HG03565 (cell line): ENCODE measurements around the gene GRAMD2B.
"Not testable (repeated sequence)": the region's sequence is repeated elsewhere in the genome, so short reads cannot be mapped to it uniquely, and the experiment has no call there.

Source experiments
- ATAC-seq: cut with Tn5 transposase; IDR thresholded peaks from one replicate; pipeline ENCODE4 v1.9.1; 2021; ENCODE audit warnings: mild to moderate bottlenecking, moderate library complexity; ENCODE audit not compliant: unreplicated experiment

Gene GRAMD2B

DNA sequence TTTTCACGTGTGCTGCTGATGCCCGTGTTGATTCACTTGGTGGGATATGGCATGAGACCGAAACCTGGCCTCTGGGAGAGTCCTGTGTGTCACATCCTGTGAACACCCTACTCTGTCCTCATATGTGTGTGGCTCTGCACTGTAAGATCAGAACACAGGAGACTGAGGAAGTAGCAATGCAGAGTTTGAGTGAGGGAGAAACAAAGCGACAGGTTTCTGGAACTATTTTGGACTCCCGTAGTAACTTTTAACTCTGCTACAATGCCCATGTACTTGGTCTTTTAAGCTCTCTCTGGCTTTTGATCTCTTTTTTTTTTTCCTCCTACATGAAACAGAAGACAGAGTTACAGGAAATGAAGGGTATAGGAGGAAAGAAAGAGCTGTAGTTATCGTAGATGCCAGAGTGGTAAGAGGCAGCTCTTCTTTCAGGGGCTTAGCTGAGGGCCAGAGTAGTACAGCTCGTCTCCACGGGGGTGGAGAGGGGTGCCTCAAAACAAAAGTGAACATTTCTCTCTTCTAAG, 26.6 kb downstream of the GRAMD2B start:
- ATAC-seq: peak; percentile 75

DNA sequence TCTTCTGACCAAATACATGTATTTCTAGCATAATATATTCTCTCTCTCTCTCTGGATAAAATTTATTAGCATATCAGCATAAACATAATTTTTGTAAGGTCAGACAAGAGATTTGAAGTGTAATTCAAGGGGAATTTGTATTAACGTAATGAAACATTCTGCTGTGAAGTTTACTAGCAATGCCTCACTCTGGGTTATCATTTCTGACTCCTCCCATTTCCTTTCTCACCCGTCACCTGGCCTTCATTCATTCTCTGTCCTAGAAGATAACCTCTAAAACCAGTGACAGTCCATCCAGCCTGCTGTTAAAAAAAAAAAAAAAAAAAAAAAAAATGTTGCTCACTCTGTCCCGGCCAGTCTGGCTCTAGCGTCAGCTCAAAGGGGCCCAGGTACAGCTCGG, 27.1 kb downstream of the GRAMD2B start:
- peak; percentile 37 for ATAC-seq

DNA sequence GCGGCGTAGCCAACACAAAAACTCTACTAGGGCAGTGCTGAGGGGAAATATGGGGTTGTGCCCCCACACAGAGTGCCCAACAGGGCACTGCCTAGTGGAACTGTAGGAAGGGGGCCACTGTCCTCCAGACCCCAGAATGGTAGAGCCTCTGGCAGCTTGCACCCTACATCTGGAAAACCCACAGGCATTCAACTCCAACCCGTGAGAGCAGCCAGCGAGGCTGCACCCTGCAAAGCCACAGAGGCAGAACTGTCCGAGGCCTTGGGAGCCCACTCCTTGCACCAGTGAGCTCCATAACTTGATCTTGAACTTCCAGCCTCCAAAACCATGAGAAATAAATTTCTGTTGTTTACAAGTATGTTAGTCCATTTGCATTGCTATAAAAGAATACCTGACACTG, 27.7 kb downstream of the GRAMD2B start:
- no peak for ATAC-seq

DNA sequence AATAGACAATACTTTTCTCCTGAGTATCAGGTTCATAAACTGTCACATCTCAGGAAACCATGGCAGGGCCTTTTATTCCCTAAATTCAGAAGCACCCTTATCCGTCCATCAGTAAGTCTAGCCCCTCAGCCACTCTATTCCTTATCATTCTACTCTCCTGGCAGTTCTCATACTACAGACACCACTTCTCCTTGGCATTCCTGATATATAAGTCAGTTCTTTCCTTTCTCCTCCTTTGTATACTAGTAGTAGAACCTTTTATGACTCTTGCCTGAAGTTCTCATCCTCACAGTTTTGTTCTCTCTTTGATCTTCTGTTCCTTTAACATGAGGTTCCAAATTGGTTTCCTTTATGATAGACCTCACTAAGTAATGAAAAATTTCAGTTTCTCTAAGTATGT, 29.3 kb downstream of the GRAMD2B start:
- no peak for ATAC-seq

DNA sequence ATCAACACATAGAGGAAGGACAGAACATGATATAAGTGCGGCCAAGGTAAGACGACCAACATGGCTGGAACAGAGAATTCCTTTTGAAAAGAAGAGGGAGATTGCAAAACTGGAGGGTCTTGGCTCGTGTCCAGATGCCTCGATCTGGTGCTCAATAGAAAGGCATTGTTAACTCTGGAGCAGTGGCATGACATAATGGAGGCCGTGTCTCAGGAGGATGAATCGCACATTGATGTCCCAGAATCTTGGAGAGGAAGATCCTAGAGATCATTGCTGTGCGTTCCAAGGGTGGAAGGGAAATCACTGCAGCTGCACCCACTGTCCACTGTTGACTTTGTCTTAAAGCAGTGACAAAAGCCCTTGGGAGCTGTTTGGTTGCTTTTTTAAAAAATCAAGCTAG, 30.9 kb downstream of the GRAMD2B start:
- ATAC-seq: no peak

DNA sequence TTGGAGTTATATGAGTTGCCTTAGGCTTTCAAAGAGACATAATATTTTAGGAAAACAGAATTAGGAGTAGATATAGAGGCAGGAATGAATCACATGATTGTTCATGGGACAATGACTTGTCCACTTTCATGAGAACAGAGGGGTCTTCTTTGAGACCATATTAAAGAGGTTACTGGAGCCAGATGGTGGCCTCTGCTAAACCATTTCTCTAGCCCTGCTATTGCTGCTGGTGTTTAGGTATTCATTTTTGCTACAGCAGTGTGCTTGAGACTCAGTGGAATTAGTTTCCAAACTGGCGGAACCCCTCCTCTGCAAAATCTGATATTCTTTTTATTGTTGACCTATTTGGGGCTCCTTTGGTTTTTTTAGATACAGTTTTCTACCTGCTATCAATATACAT, 31.3 kb downstream of the GRAMD2B start:
- ATAC-seq: no peak

DNA sequence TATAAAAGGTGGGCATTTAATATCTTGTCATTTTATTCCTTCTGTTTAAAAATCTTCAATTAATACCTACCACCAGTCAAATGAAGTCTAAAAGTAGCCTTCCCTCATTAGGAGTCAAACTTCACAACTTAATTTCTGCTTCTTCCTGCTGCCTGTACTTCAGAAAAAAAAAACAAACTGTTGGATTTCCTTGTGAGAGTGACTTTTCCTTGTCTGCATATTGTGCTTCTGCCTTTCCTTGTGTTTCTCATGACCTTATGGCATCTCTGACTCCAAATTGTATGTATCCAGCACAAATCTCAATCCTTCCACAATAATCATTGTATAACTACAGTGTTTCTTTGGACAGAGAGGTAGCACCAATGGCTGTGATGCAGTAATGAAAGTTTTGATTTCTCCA, 32.1 kb downstream of the GRAMD2B start:
- ATAC-seq: no peak

DNA sequence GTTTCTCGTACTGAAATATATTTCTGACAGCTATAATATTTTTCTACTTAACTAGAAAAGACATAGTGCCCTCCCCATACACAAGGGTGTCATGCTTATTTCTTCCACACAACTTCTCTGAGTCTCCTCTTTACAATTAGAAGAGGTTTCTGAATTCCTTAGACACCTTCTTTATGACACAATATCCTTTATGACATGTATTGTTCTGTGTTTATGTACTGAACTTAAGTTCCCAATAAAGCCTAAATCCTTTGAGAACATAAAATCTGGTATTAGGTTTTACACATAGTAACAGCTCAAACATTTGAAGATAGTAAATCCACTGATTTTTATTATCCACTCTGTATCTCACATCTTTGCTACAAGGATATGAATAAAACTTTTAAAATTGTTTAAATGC, 32.5 kb downstream of the GRAMD2B start:
- ATAC-seq: no peak

DNA sequence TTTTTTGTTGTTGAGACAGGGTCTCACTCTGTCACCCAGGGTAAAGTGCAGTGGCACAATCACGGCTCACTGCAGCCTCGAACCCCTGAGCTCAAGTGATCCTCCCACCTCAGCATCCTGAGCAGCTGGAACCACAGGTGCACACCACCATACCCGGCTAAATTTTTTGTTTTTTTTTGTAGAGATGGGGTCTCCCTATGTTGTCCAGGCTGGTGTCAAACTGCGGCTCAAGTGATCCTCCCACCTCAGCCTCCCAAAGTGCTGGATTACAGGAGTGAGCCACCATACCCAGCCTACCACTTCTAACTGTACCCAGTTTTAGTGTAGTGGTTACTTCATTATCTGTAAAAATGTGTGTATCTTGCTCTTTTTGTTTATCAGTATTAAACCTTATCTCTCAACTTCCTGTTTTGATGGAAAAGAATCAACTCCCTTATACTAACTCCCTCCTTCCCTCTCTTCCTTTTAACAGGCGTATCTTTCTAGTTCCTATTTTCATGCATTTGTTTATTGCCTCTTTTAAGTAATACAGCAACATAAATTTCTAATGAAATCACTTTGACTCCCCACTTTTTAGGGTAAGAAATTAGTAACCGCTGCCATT, 33.1 kb downstream of the GRAMD2B start:
- no peak for ATAC-seq

DNA sequence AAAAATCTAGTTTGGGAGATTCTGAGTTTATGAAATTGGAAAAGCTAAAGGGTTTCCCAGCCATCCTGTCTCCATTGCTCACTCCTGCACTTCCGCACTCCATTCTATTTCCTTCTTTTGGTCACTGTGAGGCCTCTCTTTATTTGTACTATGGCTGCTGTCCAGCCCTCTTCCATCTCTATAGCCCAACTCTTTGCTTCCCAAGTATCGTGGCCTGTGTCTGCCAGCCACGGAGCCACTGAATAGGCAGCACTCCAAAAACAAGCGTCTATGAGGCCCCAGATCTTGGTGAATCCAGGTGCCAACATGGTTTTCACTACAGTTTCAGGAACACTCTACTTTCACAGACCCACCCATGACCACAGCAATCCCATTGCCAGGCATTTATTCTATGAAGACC, 37.2 kb downstream of the GRAMD2B start:
- ATAC-seq: no peak

DNA sequence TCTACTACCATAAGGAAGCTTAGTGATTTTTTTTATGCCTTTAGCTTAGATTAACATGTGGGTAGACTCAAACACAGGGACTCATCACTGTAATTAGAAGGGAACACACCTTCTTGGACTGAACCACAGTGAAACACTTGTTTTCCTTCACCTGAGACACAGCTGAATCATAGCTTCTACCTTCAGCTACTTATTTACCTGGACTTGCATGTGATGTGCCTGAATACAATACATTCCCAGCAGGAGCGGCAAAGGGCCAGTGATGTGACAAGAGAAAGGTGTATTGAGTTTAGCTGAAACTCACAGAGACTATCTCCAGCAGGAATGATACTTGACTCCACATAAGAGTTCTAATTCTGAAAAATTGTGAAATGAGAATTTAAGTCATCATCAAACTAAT, 37.8 kb downstream of the GRAMD2B start:
- no peak for ATAC-seq

DNA sequence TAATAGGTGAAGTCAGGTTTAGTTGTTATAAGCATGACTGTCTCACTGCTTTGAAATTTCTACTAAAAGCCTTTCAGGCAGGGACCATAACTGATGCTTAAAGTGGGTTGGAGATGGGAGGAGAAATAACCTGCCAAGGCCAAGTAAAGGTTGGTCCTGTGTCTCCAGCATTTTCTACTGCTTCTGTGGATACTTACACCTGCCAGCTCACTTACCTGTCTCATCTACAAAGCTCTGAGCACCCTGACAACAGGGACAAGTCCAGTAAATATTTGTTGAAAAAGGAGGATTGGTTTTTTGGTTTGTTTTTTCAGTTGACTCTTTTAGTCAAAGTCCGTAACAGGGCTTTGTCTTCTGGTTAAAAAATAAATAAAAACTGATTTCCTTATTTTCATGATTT, 38.6 kb downstream of the GRAMD2B start:
- ATAC-seq: peak; percentile 11

DNA sequence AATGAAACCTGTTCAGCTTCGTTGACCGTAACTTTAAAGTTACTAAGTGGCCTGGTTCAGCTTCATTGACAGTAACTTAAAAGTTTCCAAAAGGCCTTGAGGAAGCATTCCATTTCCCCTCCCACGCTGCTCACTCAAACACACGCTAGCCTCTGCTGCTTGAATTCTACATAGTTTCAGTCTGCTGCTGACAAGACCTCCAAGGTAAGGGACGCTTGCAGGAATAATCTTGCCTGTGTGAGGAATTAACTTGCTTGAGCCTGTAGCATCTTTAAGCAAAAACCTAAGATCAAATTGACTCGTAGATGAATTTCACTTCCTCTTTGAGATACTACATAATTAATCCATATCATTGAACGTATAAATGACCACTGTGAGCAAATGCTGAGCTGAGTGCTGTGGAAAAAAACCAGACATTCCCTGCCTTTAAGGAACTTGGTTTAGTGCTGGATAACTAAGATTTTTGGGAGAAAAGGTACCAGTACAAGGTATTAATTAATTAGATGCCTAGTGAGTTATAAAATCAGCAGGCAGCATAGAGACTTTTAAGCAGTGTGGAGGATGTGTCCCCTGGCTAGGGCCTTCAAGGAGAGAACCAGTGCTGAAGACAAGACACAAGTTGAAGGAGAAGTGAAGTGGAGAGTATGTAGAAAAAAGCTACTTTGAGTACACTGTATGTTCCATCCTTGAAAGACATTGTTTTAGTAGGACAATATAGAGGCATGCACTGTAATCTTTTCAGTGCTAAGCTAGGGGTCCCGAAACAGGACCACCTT, 39.2 kb downstream of the GRAMD2B start:
- peak; percentile 78 for ATAC-seq

DNA sequence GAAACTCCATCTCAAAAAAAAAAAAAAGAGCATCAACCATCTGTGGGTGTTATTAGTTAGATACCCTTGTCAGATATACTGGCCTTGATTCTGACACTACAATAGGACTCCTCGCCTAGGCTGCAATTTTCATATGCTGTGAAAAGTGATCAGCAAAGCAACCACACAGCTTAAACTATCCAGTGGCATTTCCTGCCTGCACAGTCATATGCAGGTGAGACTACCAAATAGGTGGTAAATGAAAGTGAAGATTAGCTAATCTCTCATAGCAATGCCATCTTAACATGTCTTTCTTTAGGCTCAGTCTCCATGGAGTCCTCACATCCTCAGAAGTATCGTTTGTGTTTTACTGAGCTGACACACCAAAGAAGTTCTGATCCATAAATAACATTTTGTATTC, 40.8 kb downstream of the GRAMD2B start:
- ATAC-seq: no peak

DNA sequence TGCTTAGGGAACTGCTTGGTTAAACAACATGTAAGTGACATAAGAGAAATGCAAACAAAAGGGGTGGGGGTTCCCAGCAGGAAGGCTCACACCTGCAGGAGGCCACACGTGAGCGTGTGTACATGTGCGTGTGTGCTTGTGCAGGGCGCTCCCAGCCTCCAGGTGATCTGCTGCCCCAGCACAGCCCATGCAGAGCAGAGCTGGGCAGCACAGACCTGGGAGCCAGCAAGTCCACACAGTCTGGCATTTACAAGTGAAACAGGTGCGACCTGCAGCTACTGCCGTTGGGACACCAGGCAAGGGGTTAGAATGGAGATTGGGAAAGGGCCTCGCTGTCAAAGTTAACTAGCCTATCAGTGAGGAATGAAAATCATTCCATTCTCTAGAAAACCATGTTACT, 41.8 kb downstream of the GRAMD2B start:
- ATAC-seq: no peak

DNA sequence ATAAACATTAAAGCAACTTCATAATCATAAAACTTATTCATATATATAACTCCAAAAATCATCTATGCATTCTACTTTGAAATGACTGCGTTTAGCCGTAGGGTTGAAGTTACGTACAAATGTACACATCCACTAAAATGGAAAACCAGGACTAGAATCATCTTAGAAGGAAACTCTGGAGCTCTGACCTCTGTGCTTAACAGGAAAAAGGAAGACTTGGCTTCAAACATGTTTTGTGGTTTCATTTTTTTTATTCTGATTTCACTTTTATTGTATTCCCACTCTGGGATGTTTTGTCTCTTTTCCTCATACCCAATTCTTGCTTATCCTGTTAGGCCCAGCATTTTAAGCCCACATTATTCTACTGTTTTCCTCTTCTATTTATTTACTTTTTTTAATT, 44.9 kb downstream of the GRAMD2B start:
- no peak for ATAC-seq

DNA sequence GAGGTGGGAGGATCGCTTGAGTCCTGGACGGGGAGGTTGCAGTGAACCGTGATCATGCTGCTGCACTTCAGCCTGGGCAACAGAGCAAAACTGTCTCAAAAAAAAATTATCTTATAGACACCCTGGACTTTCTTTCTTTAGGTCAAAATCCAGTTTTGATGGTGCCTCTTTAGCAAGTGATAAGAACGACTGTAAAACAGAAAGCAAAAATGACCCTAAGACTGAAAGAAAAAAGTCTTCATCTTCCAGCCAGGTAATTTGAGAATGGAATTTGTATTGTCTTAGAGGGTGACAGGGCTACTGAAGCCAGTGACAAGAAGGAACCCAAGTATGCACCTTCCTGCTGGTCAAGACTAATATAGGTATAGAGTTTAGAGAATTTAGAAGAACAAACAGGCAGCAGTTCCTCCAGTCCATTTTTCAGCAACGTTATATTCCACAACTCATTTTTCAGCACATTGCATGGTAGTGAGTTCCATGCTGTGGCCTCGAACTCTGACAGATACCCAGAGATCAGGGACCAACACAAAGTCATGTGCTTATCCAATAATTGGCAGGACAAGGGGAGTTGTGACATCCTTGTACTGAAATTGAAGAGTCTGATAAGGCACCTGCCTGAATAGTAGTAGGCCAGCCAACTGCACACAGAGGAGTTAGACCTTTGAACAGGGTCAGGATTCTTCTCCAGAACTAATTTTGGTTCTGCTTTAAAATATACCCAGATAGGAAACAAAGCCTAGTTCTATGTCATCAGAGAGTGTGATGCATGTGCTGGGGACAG, 46.5 kb downstream of the GRAMD2B start:
- no peak for ATAC-seq

DNA sequence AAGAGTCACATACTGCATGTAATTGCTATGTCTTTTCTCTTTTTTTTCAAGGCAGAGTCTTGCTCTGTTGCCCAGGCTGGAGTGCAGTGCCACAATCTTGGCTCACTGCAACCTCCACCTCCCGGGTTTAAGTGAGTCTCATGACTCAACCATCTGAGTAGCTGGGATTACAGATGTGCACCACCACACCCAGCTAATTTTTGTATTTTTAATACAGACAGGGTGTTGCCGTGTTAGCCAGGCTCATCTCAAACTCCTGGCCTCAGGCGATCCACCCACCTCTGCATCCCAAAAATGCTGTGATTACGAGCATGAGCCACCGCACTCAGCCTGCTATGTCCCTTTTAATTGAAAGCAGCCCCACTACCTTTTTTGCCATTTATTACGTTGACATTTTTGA, 47.3 kb downstream of the GRAMD2B start:
- ATAC-seq: not testable (repeated sequence)

DNA sequence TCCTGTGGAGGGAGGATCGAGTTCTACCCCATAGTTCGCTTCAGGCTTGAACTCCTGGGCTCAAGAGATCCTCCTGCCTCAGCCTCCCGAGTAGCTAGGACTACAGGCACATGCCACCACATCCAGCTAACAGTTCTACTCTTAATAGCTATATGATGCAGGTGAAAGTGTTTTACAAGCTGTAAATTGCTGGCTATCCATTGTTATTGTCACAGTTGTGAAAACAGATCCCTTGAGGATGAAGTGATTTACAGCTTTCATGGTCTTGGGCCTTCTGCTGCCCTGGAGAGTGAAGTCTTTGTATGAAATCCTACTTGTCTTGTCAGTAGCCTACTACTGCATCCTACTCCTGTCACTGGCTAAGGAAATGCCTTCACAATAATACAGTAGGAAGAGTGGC, 48.0 kb downstream of the GRAMD2B start:
- no peak for ATAC-seq

DNA sequence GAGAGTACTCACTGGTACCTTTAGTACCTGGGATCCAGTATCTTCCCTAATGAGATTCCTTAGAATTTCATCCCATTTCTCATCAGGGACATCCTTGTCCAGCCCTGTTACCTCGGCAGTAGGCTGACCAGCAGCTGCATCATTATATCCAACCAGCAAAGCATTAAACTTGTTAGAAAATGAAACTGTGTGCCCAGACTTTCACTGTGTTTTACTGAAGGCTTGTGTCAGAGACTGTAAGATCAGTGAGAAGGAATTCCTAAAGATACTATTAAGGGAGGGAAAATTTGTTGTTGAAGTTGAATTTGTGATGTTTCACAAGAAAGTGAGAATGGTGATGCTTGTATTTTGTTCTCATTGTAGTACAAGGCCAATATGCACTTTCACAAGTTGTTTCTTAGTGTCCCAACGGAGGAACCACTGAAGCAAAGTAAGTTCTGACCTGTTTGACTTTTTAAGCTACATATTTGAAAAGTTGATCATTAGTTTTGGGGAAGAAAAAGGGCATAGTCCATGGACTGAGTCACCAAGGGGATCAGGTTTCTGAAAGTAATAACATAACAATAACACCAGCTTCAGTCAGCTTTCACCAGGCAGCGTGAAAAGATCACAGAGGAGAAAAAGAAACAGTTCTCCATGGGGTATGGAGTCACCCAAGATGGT, 48.8 kb downstream of the GRAMD2B start:
- ATAC-seq: no peak

DNA sequence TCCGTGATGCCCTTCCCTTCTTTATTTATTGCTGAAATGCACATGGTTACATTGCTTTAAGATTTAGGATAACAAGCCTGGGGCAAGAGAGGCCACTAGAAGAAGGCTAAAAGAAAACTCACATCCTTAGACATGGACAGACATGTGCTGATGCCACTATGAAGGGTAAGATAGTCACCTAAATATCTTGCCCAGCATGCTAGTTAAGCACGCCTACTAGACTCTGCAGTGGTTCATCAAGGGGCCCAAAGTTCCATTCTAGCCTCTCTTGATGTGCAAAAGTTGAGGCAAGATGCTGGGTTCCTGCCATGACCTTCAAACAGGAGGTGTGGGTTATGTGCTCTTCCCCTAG, 49.3 kb downstream of the GRAMD2B start:
- no peak for ATAC-seq
